ENCODE data around the gene RALGPS1.

RALGPS1 gene

GRCh38 chr9:127099664-127100063 lies 185.1 kb downstream of the RALGPS1 start:
- DNase-seq (ENCODE audit: low spot score), result no peak

- no peak for DNase-seq (ENCODE audit: low spot score)
Measured at GRCh38 chr9:127102176-127102575, 187.6 kb downstream of the RALGPS1 start.

GRCh38 chr9:127102788-127103187 lies 188.2 kb downstream of the RALGPS1 start:
- DNase-seq (ENCODE audit: low spot score), result no peak

GRCh38 chr9:127104581-127105311 lies 190.2 kb downstream of the RALGPS1 start:
- DNase-seq (ENCODE audit: low spot score), result no peak

GRCh38 chr9:127105805-127106465 lies 191.4 kb downstream of the RALGPS1 start:
- DNase-seq (ENCODE audit: low spot score), result no peak

GRCh38 chr9:127106466-127106855 lies 191.9 kb downstream of the RALGPS1 start:
- DNase-seq (ENCODE audit: low spot score), result no peak

- no peak for DNase-seq (ENCODE audit: low spot score)
Measured at GRCh38 chr9:127107171-127107928, 192.8 kb downstream of the RALGPS1 start.

- no peak for DNase-seq (ENCODE audit: low spot score)
Measured at GRCh38 chr9:127107929-127108876, 193.6 kb downstream of the RALGPS1 start.

GRCh38 chr9:127109212-127109711 lies 194.7 kb downstream of the RALGPS1 start:
- no peak for DNase-seq (ENCODE audit: low spot score)

- DNase-seq (ENCODE audit: low spot score), result no peak
Measured at GRCh38 chr9:127112056-127112455, 197.5 kb downstream of the RALGPS1 start.

- DNase-seq (ENCODE audit: low spot score), result no peak
Measured at GRCh38 chr9:127112735-127113161, 198.2 kb downstream of the RALGPS1 start.

GRCh38 chr9:127113191-127113972 lies 198.8 kb downstream of the RALGPS1 start:
- DNase-seq (ENCODE audit: low spot score), result no peak

- no peak for DNase-seq (ENCODE audit: low spot score)
Measured at GRCh38 chr9:127114606-127115005, 200.0 kb downstream of the RALGPS1 start.

- no peak for DNase-seq (ENCODE audit: low spot score)
Measured at GRCh38 chr9:127116088-127116726, 201.6 kb downstream of the RALGPS1 start.

GRCh38 chr9:127116957-127117356 lies 202.4 kb downstream of the RALGPS1 start:
- no peak for DNase-seq (ENCODE audit: low spot score)

GRCh38 chr9:127117801-127118200 lies 203.2 kb downstream of the RALGPS1 start:
- no peak for DNase-seq (ENCODE audit: low spot score)

GRCh38 chr9:127118597-127119319 lies 204.2 kb downstream of the RALGPS1 start:
- DNase-seq (ENCODE audit: low spot score), result no peak

GRCh38 chr9:127119320-127119709 lies 204.7 kb downstream of the RALGPS1 start:
- DNase-seq (ENCODE audit: low spot score), result no peak

- DNase-seq (ENCODE audit: low spot score), result no peak
Measured at GRCh38 chr9:127121628-127122175, 207.1 kb downstream of the RALGPS1 start.

All from hematopoietic multipotent progenitor cell treated with erythropoietin and hydrocortisone succinate and interleukin-3 and kit ligand, for 17 days (in vitro differentiated cells).